H9 (cell line): Measurements from ENCODE around the gene TEX47. TPM values are rescaled to one million over a fixed set of nuclear protein-coding genes. Genes with fewer than 3 reads are reported as not detected.

Experiments
- DNase-seq: peaks from one replicate; pipeline ENCODE4 v3.0.0-alpha.2; 2017
- H2AFZ ChIP-seq: one replicate; pipeline ENCODE4 v1.6.1; 2013; ENCODE audit warnings: mild to moderate bottlenecking, low read length, control low read depth, moderate library complexity
- H2AK5ac ChIP-seq: 2 replicates; pipeline ENCODE4 v1.6.1; 2013; ENCODE audit warnings: low read length, control low read depth, mixed read lengths; ENCODE audit not compliant: insufficient read length
- H2BK120ac ChIP-seq: one replicate; pipeline ENCODE4 v1.6.1; 2013; ENCODE audit warnings: low read depth, mild to moderate bottlenecking, low read length, control low read depth, inconsistent platforms; ENCODE audit not compliant: poor library complexity, severe bottlenecking
- H2BK12ac ChIP-seq: 2 replicates; pipeline ENCODE4 v1.6.1; 2013; ENCODE audit warnings: low read length, control low read depth, mixed read lengths, low read depth; ENCODE audit not compliant: insufficient read length
- H2BK15ac ChIP-seq: 2 replicates; pipeline ENCODE4 v1.6.1; 2013; ENCODE audit warnings: low read depth, low read length, control low read depth
- H2BK20ac ChIP-seq: one replicate; pipeline ENCODE4 v1.6.1; 2013; ENCODE audit warnings: low read depth, mild to moderate bottlenecking, low read length, control low read depth, inconsistent platforms; ENCODE audit not compliant: poor library complexity, severe bottlenecking
- H2BK5ac ChIP-seq: 2 replicates; pipeline ENCODE4 v1.6.1; 2013; ENCODE audit warnings: low read length, control low read depth, mixed read lengths; ENCODE audit not compliant: insufficient read length
- H3K14ac ChIP-seq: 2 replicates; pipeline ENCODE4 v1.6.1; 2013; ENCODE audit warnings: low read length, control low read depth; ENCODE audit not compliant: insufficient read depth
- H3K18ac ChIP-seq: 2 replicates; pipeline ENCODE4 v1.6.1; 2013; ENCODE audit warnings: low read depth, mild to moderate bottlenecking, mixed read lengths, low read length, control low read depth; ENCODE audit not compliant: insufficient read length
- H3K23ac ChIP-seq: 2 replicates; pipeline ENCODE4 v1.6.1; 2013; ENCODE audit warnings: low read length, control low read depth, mixed read lengths, low read depth; ENCODE audit not compliant: insufficient read length
- H3K23me2 ChIP-seq: 2 replicates; pipeline ENCODE4 v1.6.1; 2013; ENCODE audit warnings: low read depth, mild to moderate bottlenecking, mixed read lengths, low read length, control low read depth; ENCODE audit not compliant: insufficient read length, poor library complexity, severe bottlenecking
- H3K27ac ChIP-seq: 2 replicates; pipeline ENCODE4 v1.5.1; 2013; ENCODE audit warnings: low read length, control low read depth, mixed read lengths, low read depth; ENCODE audit not compliant: insufficient read length
- H3K27me3 ChIP-seq: 2 replicates; pipeline ENCODE4 v1.6.1; 2013; ENCODE audit warnings: low read length, control low read depth, inconsistent platforms; ENCODE audit not compliant: insufficient read depth
- H3K4ac ChIP-seq: 2 replicates; pipeline ENCODE4 v1.6.1; 2013; ENCODE audit warnings: low read depth, mild to moderate bottlenecking, control low read depth, inconsistent platforms, low read length, moderate library complexity
- H3K4me1 ChIP-seq: 2 replicates; pipeline ENCODE4 v1.6.1; 2013; ENCODE audit warnings: low read length, control low read depth, inconsistent platforms; ENCODE audit not compliant: insufficient read depth
- H3K4me2 ChIP-seq: 2 replicates; pipeline ENCODE4 v1.6.1; 2013; ENCODE audit warnings: low read length, control low read depth, mixed read lengths; ENCODE audit not compliant: insufficient read length, insufficient read depth
- H3K56ac ChIP-seq: 2 replicates; pipeline ENCODE4 v1.6.1; 2013; ENCODE audit warnings: low read depth, mild to moderate bottlenecking, mixed read lengths, low read length, control low read depth; ENCODE audit not compliant: insufficient read length
- H3K79me1 ChIP-seq: 2 replicates; pipeline ENCODE4 v1.6.1; 2013; ENCODE audit warnings: low read depth, mild to moderate bottlenecking, moderate library complexity, low read length, control low read depth, inconsistent platforms; ENCODE audit not compliant: insufficient read depth, poor library complexity, severe bottlenecking
- H3K79me2 ChIP-seq: 2 replicates; pipeline ENCODE4 v1.6.1; 2013; ENCODE audit warnings: low read length, control low read depth, inconsistent platforms; ENCODE audit not compliant: insufficient read depth
- H3K9ac ChIP-seq: 2 replicates; pipeline ENCODE4 v1.6.1; 2013; ENCODE audit warnings: low read length, control low read depth, mixed read lengths; ENCODE audit not compliant: insufficient read length; ENCODE audit errors: extremely low read depth
- H3K9me3 ChIP-seq: one replicate; pipeline ENCODE4 v1.6.1; 2013; ENCODE audit warnings: low read depth, low read length, inconsistent platforms; ENCODE audit not compliant: control insufficient read depth
- H3T11ph ChIP-seq: one replicate; pipeline ENCODE4 v1.6.1; 2013; ENCODE audit warnings: mild to moderate bottlenecking, low read length, control low read depth, inconsistent platforms
- H4K20me1 ChIP-seq: one replicate; pipeline ENCODE4 v1.6.1; 2013; ENCODE audit not compliant: control insufficient read depth, insufficient read length, insufficient read depth
- H4K5ac ChIP-seq: 2 replicates; pipeline ENCODE4 v1.6.1; 2013; ENCODE audit warnings: low read depth, mild to moderate bottlenecking, mixed read lengths, low read length, control low read depth; ENCODE audit not compliant: insufficient read length
- H4K8ac ChIP-seq: replicated peaks from 2 replicates; pipeline ENCODE4 v1.6.1; 2013; ENCODE audit warnings: low read length, control low read depth, mixed read lengths, low read depth; ENCODE audit not compliant: insufficient read length
- H4K91ac ChIP-seq: 2 replicates; pipeline ENCODE4 v1.6.1; 2013; ENCODE audit warnings: low read depth, mild to moderate bottlenecking, moderate library complexity, mixed read lengths, low read length, control low read depth; ENCODE audit not compliant: insufficient read length
- H3K27ac Mint-ChIP-seq, 3 experiments: 2 replicates in 2 of 3; 3 replicates in 1 of 3; pipeline ENCODE4 v1.8.0; 2020 to 2021; ENCODE audit warnings: mixed read lengths in 3 of 3, mild to moderate bottlenecking in 1 of 3, moderate library complexity in 1 of 3
- H3K27me3 Mint-ChIP-seq: 2 replicates; pipeline ENCODE4 v1.8.0; 2021; ENCODE audit warnings: low read depth, mild to moderate bottlenecking, moderate library complexity, mixed read lengths
- H3K36me3 Mint-ChIP-seq, 3 experiments: 2 replicates in 2 of 3; 3 replicates in 1 of 3; pipeline ENCODE4 v1.8.0; 2020 to 2021; ENCODE audit warnings: low read depth in 3 of 3, mixed read lengths in 3 of 3; ENCODE audit not compliant: insufficient read depth in 1 of 3
- H3K4me1 Mint-ChIP-seq, 2 experiments: 2 replicates each; pipeline ENCODE4 v1.8.0; 2020; ENCODE audit warnings: mixed read lengths in 2 of 2
- H3K4me3 Mint-ChIP-seq, 2 experiments: 2 replicates in 1 of 2; 3 replicates in 1 of 2; pipeline ENCODE4 v1.8.0; 2020 to 2021; ENCODE audit warnings: mild to moderate bottlenecking in 2 of 2, mixed read lengths in 2 of 2, moderate library complexity in 1 of 2
- H3K9me3 Mint-ChIP-seq, 2 experiments: 2 replicates in 1 of 2; 3 replicates in 1 of 2; pipeline ENCODE4 v1.8.0; 2020; ENCODE audit warnings: mild to moderate bottlenecking in 2 of 2, mixed read lengths in 2 of 2, moderate library complexity in 1 of 2
- CTCF ChIP-seq: fragments of 200-600 bp; sonication (generic); conservative IDR thresholded peaks from 3 replicates; pipeline ENCODE4 v1.8.0; 2021; ENCODE audit warnings: antibody characterized with exemption, mild to moderate bottlenecking
- WGBS: extraction: QIAGEN DNeasy Blood & Tissue Kit; methylation state at CpG from one replicate; pipeline ENCODE4 v1.1.7; 2013; ENCODE audit warnings: missing lambda C conversion rate, low lambda C conversion rate, mixed read lengths; ENCODE audit not compliant: insufficient read length; ENCODE audit errors: extremely low coverage; 5-methylcytosine and 5-hydroxymethylcytosine counted together
- total RNA-seq: library from RNA; stranded (reverse); gene quantifications from 2 replicates; pipeline ENCODE4 v1.2.1, GENCODE V29; 2021

The TEX47 gene
- total RNA-seq, 1 experiment from 2014 or later = not detected

GRCh38 chr7:88801046-88801445 is 5.5 kb upstream of the TEX47 start:
- Histone ChIP-seq H3K9ac (no peak overlapping the region), H4K5ac (no peak overlapping the region), H3K23ac (no peak overlapping the region), H2AK5ac (no peak overlapping the region), H4K8ac (no peak overlapping the region), H3K4me1 (no peaks in the 10 kb centered on the region; the same call in 1 of the 2 replicates), H3K56ac (no peak overlapping the region), H3K27ac (no peak overlapping the region), H2BK12ac (no peak overlapping the region), H2AFZ (no peak overlapping the region), H2BK5ac (no peak overlapping the region), H3K9me3 (no peaks in the 10 kb centered on the region), H3K79me1 (no peaks in the 10 kb centered on the region), H3K4me2 (no peak overlapping the region), H3T11ph (no peak overlapping the region), H3K14ac (no peak overlapping the region), H3K79me2 (no peaks in the 10 kb centered on the region), H2BK120ac (no peak overlapping the region), H4K20me1 (no peaks in the 10 kb centered on the region), H2BK15ac (no peak overlapping the region), H3K4ac (no peak overlapping the region), H3K27me3 (no peaks in the 10 kb centered on the region), H4K91ac (no peak overlapping the region), H2BK20ac (no peak overlapping the region), H3K18ac (no peak overlapping the region), H3K23me2 (no peaks in the 10 kb centered on the region)
- no peak for DNase-seq
- no peak overlapping the region for H3K4me3 Mint-ChIP-seq
- H3K36me3 Mint-ChIP-seq = no peaks in the 10 kb centered on the region
- no peaks in the 10 kb centered on the region for H3K27me3 Mint-ChIP-seq
- H3K9me3 Mint-ChIP-seq = no peaks in the 10 kb centered on the region
- no CpG with 5 or more reads among the region's 3 CpGs for WGBS
- H3K4me1 Mint-ChIP-seq = peaks cover 9 to 12% of the 10 kb centered on the region in 2 experiments
- no peak for TF ChIP-seq CTCF
- 0 out of 7 replicates have a peak overlapping the region, but pooled peaks of 1 of the 3 experiments have one; percentile 39 for H3K27ac Mint-ChIP-seq
